ENCODE measurements around the gene SPATA3. TPM values are rescaled to one million over a fixed set of nuclear protein-coding genes. Genes with fewer than 3 reads are reported as not detected.

SPATA3 gene
- total and polyA plus RNA-seq, 2 donors (not counting 1 experiment from before 2014, with no cell fraction given): not detected

DNA sequence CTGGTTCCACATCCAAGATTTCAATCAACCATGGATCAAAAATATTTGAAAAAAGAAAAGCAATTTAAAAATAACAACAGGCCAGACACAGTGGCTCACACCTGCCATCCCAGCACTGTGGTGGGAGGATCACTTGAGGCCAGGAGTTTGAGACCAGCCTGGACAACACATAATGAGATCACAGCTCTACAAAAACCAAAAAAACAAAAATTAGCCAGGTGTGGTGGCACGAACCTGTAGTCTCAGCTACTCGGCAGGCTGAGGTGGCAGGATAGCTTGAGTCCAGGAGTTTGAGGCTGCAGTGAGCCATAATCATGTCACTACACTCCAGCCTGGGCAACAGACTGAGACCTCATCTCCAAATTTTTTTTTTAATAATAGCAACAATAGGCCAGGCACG lies 13.4 kb upstream of the SPATA3 start:
- no peaks in the 10 kb centered on the region for H4K20me1 ChIP-seq (ENCODE audit: control insufficient read depth, extremely low read depth, insufficient read depth, low read length)
- H3K9ac ChIP-seq (ENCODE audit: insufficient read depth, low read length): no peak overlapping the region
- no peak for TF ChIP-seq EZH2 (IDR thresholded peaks at IDR 0.05; ENCODE audit: low read length, missing control alignments)
- TF ChIP-seq, protein P1, sequence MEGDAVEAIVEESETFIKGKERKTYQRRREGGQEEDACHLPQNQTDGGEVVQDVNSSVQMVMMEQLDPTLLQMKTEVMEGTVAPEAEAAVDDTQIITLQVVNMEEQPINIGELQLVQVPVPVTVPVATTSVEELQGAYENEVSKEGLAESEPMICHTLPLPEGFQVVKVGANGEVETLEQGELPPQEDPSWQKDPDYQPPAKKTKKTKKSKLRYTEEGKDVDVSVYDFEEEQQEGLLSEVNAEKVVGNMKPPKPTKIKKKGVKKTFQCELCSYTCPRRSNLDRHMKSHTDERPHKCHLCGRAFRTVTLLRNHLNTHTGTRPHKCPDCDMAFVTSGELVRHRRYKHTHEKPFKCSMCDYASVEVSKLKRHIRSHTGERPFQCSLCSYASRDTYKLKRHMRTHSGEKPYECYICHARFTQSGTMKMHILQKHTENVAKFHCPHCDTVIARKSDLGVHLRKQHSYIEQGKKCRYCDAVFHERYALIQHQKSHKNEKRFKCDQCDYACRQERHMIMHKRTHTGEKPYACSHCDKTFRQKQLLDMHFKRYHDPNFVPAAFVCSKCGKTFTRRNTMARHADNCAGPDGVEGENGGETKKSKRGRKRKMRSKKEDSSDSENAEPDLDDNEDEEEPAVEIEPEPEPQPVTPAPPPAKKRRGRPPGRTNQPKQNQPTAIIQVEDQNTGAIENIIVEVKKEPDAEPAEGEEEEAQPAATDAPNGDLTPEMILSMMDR (conservative IDR thresholded peaks at IDR 0.05 in 1 of 2, IDR thresholded peaks at IDR 0.05 in 1 of 2; ENCODE audit: low read depth in 1 of 2, low read length in 2 of 2): no peak
- H3K4me3 ChIP-seq (replicated peaks in 1 of 4; ENCODE audit: control extremely low read depth in 1 of 4, insufficient read depth in 1 of 4, low read depth in 3 of 4, low read length in 4 of 4): no peak overlapping the region
- H3K27ac ChIP-seq (ENCODE audit: insufficient read depth, low read length): no peak overlapping the region
- no peak overlapping the region for H3K4me2 ChIP-seq (ENCODE audit: extremely low read depth, insufficient read depth, low read length)
- no peaks in the 10 kb centered on the region for H3K9me3 ChIP-seq (ENCODE audit: control insufficient read depth, insufficient read depth, low read depth, low read length)
- no peaks in the 10 kb centered on the region for H3K4me1 ChIP-seq (ENCODE audit: control insufficient read depth, extremely low read depth, insufficient read depth, low read length)
- no peaks in the 10 kb centered on the region for H3K36me3 ChIP-seq (ENCODE audit: control insufficient read depth, insufficient read depth, low read length)
- no peak for DNase-seq (ENCODE audit: low read depth in 2 of 2)
- no peak overlapping the region for H2AFZ ChIP-seq (ENCODE audit: low read length)
- H3K79me2 ChIP-seq (ENCODE audit: control insufficient read depth, insufficient read depth, low read length): no peaks in the 10 kb centered on the region
- no peaks in the 10 kb centered on the region for H3K27me3 ChIP-seq (ENCODE audit: control insufficient read depth, insufficient read depth, low read length)

DNA sequence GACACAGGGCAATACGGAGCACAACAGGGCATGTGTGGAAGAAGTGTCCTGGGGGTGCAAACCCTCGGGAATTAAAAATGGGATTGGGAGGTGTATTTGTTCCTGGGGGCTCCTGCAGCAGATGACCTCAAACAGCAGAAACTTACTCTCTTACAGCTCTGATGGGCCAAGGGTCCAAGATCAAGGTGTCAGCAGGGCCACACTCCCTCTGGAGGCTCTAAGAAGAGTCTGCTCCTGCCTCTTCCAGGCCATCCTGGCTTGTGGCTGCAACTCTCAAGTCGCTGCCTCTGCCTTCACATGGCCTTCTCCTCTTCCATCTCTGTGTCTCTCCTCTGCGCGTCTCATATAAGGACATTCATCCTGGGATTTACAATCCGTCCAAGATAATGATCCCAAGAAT lies 12.4 kb upstream of the SPATA3 start:
- Histone ChIP-seq H3K4me2 (ENCODE audit: extremely low read depth, insufficient read depth, low read length) (no peak overlapping the region), H3K27ac (ENCODE audit: insufficient read depth, low read length) (no peak overlapping the region), H3K4me3 (replicated peaks in 1 of 4; ENCODE audit: control extremely low read depth in 1 of 4, insufficient read depth in 1 of 4, low read depth in 3 of 4, low read length in 4 of 4) (no peak overlapping the region), H4K20me1 (ENCODE audit: control insufficient read depth, extremely low read depth, insufficient read depth, low read length) (no peaks in the 10 kb centered on the region), H3K9ac (ENCODE audit: insufficient read depth, low read length) (no peak overlapping the region), H2AFZ (ENCODE audit: low read length) (no peak overlapping the region), H3K4me1 (ENCODE audit: control insufficient read depth, extremely low read depth, insufficient read depth, low read length) (no peaks in the 10 kb centered on the region), H3K36me3 (ENCODE audit: control insufficient read depth, insufficient read depth, low read length) (no peaks in the 10 kb centered on the region), H3K79me2 (ENCODE audit: control insufficient read depth, insufficient read depth, low read length) (no peaks in the 10 kb centered on the region), H3K27me3 (ENCODE audit: control insufficient read depth, insufficient read depth, low read length) (no peaks in the 10 kb centered on the region), H3K9me3 (ENCODE audit: control insufficient read depth, insufficient read depth, low read depth, low read length) (no peaks in the 10 kb centered on the region)
- DNase-seq (ENCODE audit: low read depth in 2 of 2): no peak
- no peak for TF ChIP-seq EZH2 (IDR thresholded peaks at IDR 0.05; ENCODE audit: low read length, missing control alignments)
- TF ChIP-seq, protein P1 (conservative IDR thresholded peaks at IDR 0.05 in 1 of 2, IDR thresholded peaks at IDR 0.05 in 1 of 2; ENCODE audit: low read depth in 1 of 2, low read length in 2 of 2): no peak

DNA sequence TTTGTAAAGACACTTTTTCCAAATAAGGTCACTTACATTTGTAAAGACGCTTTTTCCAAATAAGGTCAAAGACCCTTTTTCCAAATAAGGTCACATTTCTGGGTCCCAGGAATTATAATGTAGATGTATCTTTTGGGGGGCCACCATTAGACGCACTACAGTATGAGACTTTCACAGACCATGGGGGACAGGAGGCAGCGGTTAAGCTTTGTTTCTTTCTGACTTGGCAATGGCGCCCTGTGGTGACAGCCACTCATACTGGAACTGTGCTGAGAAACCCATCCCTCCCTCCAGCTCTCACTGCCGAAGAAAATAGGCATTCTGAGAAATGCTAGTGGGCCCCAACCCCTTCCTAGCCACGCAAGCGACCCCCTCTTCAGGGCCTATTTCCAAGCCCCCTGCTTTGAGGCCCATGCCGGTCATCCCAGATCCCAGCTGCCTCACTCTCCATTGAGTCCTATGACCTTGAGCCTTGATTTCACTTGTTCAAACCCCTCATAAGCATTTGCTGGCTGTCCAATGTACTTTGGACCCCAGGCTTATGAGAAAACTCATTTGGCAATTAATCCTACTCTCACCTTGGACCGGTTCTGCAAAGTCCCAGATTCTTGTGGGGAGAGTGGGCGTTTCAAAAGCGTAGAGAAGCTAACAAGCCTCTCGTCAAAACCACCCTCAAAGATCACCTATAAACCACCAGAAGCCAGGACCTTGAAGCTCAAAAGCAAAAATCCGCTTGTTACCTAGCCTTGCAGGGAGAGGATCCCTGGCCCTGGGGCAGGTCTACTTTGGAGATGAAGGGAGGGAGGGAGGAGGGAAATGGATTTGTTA lies 11.3 kb upstream of the SPATA3 start:
- no peaks in the 10 kb centered on the region for H3K27me3 ChIP-seq (ENCODE audit: control insufficient read depth, insufficient read depth, low read length)
- no peaks in the 10 kb centered on the region for H3K79me2 ChIP-seq (ENCODE audit: control insufficient read depth, insufficient read depth, low read length)
- no peak overlapping the region for H3K4me3 ChIP-seq (replicated peaks in 1 of 4; ENCODE audit: control extremely low read depth in 1 of 4, insufficient read depth in 1 of 4, low read depth in 3 of 4, low read length in 4 of 4)
- H4K20me1 ChIP-seq (ENCODE audit: control insufficient read depth, extremely low read depth, insufficient read depth, low read length): no peaks in the 10 kb centered on the region
- H3K4me2 ChIP-seq (ENCODE audit: extremely low read depth, insufficient read depth, low read length): no peak overlapping the region
- no peaks in the 10 kb centered on the region for H3K9me3 ChIP-seq (ENCODE audit: control insufficient read depth, insufficient read depth, low read depth, low read length)
- no peaks in the 10 kb centered on the region for H3K4me1 ChIP-seq (ENCODE audit: control insufficient read depth, extremely low read depth, insufficient read depth, low read length)
- H3K27ac ChIP-seq (ENCODE audit: insufficient read depth, low read length): no peak overlapping the region
- DNase-seq (ENCODE audit: low read depth in 2 of 2): no peak
- H3K9ac ChIP-seq (ENCODE audit: insufficient read depth, low read length): no peak overlapping the region
- no peaks in the 10 kb centered on the region for H3K36me3 ChIP-seq (ENCODE audit: control insufficient read depth, insufficient read depth, low read length)
- no peak overlapping the region for H2AFZ ChIP-seq (ENCODE audit: low read length)
- TF ChIP-seq EZH2 (IDR thresholded peaks at IDR 0.05; ENCODE audit: low read length, missing control alignments): no peak
- TF ChIP-seq, protein P1 (conservative IDR thresholded peaks at IDR 0.05 in 1 of 2, IDR thresholded peaks at IDR 0.05 in 1 of 2; ENCODE audit: low read depth in 1 of 2, low read length in 2 of 2): no peak
